ENCODE data around the gene ID2.

ID2 gene, protein sequence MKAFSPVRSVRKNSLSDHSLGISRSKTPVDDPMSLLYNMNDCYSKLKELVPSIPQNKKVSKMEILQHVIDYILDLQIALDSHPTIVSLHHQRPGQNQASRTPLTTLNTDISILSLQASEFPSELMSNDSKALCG

GRCh38 chr2:8681786-8682692 is at the start of gene ID2:
ID2 (plus strand) TSS chr2:8682056; CDS start chr2:8682166, 110 bp downstream.
- DNase-seq (ENCODE audit: low read depth) = peak; percentile 99

DNA sequence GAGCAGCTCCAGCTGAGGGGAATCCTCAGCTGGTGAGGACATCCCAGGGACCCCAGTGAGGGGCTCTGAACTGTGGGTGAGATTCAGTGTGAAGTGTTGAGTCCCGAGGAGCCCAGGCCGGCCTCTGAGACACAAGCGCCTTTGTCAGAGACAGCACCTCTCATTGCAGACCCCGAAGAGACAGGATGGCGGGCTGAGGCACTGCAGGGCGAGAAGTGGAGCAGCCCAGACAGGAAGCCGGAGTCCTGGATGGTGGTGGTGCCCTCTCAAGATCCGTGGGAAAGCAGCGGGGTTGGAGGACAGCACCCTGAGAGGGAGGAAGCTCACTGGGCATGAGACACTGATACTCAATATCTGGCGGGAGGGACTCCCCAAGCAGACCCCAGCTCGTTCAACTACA is 49.1 kb upstream of the ID2 start:
- no peak for DNase-seq (ENCODE audit: low read depth)

DNA sequence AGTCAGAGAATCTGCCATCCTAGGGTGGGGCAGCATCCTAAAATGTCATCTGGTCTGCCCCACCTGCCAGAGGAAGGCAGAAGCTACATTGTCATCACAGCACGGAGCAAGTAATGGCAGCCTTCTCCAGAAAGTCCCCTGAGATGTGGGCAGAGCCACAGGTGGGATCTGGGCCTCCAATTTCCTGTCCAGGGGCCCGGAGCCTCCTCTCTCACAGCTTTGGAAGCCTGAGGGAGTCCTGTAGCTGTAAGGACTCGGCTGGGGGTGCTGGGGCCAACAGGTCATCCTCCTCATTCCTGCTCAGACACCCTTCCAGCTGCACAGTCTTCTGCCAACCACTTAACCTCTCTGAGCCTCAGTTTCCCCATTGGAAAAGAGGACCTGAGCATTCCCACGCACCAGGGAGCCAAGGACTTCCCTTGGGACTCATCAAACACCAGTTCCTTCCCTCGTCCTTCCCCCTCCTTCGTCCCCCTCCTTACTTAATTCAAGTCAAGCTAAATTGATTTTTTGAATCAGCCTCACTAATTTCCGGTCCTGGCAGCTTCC is 48.6 kb upstream of the ID2 start:
- DNase-seq (ENCODE audit: low read depth) = no peak

GRCh38 chr2:8633735-8634313 is 48.0 kb upstream of the ID2 start:
- no peak for DNase-seq (ENCODE audit: low read depth)

- no peak for DNase-seq (ENCODE audit: low read depth)
Observed at GRCh38 chr2:8634466-8635172, 47.2 kb upstream of the ID2 start.

GRCh38 chr2:8636041-8636491 is 45.8 kb upstream of the ID2 start:
- no peak for DNase-seq (ENCODE audit: low read depth)

- DNase-seq (ENCODE audit: low read depth) = peak; percentile 6
Observed at GRCh38 chr2:8636721-8637636, 44.9 kb upstream of the ID2 start.

DNA sequence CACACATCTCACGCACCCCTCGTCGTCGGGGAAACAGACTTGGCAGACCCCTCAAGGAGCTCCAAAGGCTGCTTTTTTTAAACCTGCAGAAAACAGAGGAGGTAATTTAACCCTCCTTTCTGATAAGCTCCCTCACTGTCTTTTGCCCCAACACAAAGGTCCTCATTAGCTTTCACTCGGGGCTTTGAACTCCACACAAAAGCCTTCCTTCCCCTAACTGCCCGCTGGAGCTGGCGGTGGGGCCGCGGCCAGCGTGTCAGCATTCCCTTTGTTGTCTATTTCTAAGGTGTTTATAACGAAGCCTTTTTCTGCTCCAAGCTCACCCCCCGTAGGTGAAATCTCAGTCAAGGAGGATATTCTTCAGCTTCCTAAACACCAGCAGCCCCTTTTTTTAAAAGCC is 43.5 kb upstream of the ID2 start:
- DNase-seq (ENCODE audit: low read depth) = no peak

GRCh38 chr2:8639122-8639635 is 42.7 kb upstream of the ID2 start:
- DNase-seq (ENCODE audit: low read depth) = no peak

DNA sequence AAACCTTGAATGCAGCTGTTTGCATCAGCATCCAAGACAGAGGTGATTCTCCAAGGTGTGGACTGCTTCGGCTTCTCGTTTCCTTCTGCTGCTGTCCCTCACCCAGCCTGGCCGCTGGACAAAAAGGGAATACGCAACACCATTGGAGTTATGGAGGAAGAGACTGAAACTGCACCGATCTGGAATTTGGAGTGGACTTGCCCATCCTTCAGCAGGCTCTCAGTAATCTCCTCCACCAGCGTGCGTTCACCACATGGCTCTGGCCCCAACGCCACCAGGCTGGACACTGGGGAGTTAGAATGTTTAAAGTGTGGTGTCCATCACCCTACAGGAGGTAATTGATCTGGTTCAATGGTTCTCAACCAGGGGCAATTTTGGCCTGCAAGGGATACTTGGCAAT is 41.4 kb upstream of the ID2 start:
- DNase-seq (ENCODE audit: low read depth) = no peak

DNA sequence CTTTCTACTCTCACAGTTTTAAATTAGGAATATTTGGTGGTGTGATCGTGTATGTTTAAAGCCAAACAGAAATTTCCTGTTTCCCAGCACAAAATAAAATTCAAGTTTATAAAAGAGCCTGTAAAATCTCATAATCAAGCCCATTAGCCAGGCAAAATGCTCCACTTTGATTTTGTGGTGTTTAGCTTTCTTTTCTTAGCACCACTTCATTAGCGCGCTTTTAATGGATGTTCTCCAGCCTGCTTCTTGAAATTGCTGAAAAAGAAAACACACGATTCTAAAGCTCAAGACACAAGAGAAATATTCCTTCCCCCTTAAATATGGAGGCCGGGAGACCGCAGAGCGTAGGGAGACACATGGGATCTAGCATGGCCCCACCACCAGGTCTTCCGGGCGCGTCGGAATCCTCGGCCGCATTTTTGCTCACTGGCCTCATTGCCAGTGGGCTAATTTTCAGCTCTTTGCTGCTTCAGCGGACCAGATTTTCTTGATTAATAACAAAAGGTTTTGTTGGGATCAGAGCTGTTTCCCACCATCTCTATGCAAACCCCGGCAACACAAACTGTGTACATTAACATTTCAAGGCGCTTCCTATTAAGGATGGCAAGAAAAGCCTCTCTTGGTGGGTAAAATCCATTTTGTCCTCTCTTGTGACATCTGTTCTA is 40.4 kb upstream of the ID2 start:
- no peak for DNase-seq (ENCODE audit: low read depth)

DNA sequence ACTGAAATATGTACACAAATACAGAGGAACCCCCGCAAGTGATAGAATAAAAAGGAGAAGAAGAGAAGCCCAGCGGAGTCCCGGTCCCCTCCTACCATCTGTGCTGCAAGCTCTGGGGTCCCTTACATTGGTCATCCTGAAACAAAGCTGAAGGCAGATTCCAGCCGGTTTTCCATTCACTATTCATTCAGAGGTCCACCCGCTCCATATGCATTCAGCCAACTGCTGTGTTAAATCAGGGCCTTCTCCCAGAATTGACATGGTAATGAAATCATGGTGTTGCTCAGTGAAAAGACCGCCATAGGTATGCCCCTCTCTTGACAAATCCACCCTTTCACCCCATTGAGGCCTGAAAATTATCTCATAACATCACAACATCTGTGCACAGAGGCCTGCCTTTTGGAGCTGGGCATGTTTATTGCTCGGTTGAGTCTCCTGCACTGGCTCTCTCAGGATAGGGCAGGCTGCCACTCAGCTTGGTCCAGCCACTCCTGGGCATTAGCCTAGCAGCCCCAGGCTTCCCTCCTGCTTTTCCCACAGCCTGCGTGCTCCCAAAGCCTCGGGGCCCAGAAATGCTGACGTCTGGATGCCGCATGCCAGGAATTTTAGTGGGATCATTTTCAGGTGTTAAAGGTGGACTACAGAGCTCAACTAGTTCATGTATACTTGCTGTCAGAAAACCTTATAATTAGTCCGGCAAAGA is 39.3 kb upstream of the ID2 start:
- DNase-seq (ENCODE audit: low read depth) = no peak

- no peak for DNase-seq (ENCODE audit: low read depth)
Observed at GRCh38 chr2:8643250-8643995, 38.4 kb upstream of the ID2 start.

DNA sequence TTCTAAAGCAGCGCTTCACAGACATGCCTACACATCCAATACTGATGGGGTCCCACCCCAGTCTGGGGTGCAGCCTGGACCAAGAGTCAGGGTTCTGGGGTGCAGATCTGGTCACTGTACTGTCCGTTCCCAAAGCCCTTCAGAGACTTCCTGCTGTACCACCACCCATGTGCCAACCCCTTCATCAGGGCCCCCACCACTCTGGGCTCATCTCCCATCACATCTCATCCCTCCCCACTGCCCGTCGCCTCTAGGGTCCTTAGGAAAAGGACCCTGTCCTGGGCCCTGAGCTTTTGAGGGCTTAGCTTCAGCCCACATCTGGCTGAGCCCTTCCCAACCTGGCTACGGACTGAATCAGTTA is 37.9 kb upstream of the ID2 start:
- DNase-seq (ENCODE audit: low read depth) = no peak

GRCh38 chr2:8644605-8645175 is 37.2 kb upstream of the ID2 start:
- no peak for DNase-seq (ENCODE audit: low read depth)

DNA sequence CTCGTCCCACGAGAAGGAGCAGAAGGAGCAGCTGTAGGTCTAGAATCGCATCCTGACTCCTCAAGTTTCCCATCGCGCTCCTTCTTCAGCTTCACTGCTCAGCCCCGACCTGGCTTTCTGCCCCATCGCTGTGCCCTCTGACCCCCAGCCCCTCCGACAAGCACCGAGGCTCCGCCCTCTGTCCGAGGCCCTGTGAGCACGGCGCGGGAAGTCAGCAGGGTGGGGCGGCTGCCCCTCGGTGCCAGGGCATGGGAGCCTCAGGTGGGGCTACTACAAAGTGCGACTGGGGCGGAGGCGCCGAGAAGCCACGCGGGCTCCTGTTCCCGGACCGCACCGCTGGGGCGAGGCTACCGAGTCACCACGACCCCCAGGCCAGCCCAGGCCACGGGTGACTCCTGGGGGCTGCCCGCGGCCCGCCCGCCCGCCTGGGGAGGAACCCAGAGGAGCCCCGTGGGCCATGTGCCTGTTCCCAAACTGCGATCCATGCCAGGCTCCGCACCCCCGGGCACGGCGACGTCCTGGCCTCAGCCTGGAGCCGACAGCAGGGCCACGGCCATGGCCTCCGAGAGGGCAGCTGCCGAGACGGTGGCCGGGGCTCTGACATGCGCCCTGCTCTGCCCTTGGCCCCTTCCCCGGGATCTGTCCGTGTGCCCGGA is 36.6 kb upstream of the ID2 start:
- DNase-seq (ENCODE audit: low read depth) = no peak

GRCh38 chr2:8646731-8647461 is 35.0 kb upstream of the ID2 start:
- no peak for DNase-seq (ENCODE audit: low read depth)

DNA sequence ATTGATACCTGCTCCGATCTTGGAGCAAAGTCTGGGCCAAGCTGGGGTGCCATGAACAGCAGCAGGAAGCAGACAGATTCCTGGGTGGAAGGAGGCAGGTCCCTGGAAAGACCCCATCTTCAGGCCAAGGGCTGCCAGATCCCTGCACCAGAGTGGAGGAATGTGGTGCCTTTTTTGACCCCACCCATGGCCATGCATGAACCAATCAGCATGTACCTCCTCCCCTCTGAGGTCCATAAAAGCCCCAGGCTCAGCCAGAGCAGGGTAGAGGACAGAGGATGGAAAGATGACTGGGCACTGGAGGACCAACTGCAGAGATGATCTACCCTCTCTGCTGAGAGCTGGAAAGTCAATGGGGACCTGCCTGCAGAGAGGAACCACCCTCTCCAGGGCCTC is 34.4 kb upstream of the ID2 start:
- no peak for DNase-seq (ENCODE audit: low read depth)

All from fibroblast of gingiva (primary cell).